ENCODE results near the gene ENO2.
A peak's percentile ranks its signal among the peaks of the same experiment; 100 is the strongest.

ENO2 gene

DNA sequence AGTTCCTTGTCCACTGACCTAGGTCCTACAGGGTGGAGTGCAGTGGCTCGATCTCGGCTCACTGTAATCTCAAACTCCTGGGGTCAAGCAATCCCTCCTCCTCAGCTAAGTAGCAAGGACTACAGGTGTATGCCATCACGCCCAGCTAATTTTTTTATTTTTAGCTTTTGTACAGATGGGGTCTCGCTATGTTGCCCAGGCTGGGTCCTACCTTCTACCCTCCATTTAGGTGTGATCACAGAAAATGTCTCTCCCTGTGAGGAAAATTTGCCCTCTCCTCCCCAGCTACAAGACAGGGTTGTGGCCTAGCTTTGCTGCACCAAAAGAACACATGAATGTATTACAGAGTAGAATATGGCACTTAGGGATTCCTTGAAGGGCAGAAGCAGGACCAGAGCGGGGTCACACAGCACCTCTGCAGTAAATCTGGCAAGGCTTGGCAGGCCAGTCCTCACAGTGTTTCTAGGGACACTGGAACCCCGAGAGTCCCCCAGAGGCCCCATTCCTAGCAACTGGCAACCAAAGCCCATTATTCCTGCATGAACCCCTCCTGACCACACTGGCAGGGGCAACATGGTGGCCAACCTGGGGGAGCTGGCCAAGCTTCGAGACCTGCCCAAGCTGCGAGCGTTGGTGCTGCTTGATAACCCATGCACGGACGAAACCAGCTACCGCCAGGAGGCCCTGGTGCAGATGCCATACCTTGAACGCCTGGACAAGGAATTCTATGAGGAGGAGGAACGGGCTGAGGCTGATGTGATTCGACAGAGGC, 2.0 kb upstream of the ENO2 start:
- Mint-ChIP-seq H3K27ac (peak overlapping the region; percentile 76 to 97), H3K36me3 (ENCODE audit: insufficient read depth) (peaks cover 27% of the 10 kb centered on the region), H3K27me3 (no peaks in the 10 kb centered on the region), H3K4me1 (ENCODE audit: low read depth in 2 of 2) (peaks cover 33 to 34% of the 10 kb centered on the region in 2 donors), H3K4me3 (peak overlapping the region; percentile 92 to 99), H3K9me3 (no peaks in the 10 kb centered on the region)
- ATAC-seq (replicated peaks), result no peak
- no peak for DNase-seq

DNA sequence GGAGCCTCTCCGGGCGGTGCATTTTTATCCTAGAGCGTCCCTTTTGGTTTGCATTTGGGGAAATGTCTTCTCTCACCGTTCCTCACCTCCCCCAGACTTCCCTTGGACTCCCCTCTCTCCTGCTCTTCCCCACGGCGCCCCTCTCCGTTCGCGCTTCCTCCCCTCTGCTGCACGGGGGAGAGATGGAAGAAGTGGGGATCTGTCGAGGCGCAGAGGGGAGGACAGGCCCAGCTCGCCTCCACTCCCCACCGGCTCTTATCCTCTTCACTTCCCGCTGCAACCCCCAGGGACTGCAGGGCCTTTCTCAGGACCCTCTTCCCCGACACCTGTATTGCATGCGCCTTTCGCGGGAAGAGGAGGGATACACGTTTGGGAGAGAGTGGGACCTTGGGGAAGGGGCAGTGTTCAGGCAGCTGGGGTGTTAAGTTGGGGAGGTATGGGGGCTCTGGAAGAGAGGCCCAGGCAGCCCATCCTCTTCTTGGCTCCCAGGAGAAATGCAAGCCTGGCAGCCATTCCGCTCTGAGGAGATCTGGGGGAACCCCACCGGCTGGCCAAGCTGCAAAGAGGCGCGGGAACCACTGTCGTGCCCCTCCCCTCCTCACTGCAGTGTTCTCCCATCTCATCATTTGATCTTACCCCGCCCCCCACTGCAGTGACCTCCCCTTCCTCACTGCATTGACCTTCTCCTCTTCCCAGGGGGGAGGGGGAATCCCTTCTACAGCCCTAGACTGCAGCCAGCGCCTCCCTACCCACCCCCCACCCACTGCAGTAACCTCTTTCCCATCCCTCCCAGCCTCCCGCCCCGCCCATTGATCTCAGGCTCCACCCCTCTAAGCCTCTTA, 788 bp downstream of the ENO2 start:
- H3K4me1 Mint-ChIP-seq (ENCODE audit: low read depth in 2 of 2), result peaks cover 34 to 36% of the 10 kb centered on the region in 2 donors
- no peaks in the 10 kb centered on the region for H3K27me3 Mint-ChIP-seq
- ATAC-seq (replicated peaks), result no peak
- H3K36me3 Mint-ChIP-seq (ENCODE audit: insufficient read depth), result peaks cover 40% of the 10 kb centered on the region
- H3K9me3 Mint-ChIP-seq, result no peaks in the 10 kb centered on the region
- DNase-seq, result no peak
- H3K27ac Mint-ChIP-seq, result peak overlapping the region; percentile 76 to 97
- H3K4me3 Mint-ChIP-seq, result peak overlapping the region; percentile 92 to 99

DNA sequence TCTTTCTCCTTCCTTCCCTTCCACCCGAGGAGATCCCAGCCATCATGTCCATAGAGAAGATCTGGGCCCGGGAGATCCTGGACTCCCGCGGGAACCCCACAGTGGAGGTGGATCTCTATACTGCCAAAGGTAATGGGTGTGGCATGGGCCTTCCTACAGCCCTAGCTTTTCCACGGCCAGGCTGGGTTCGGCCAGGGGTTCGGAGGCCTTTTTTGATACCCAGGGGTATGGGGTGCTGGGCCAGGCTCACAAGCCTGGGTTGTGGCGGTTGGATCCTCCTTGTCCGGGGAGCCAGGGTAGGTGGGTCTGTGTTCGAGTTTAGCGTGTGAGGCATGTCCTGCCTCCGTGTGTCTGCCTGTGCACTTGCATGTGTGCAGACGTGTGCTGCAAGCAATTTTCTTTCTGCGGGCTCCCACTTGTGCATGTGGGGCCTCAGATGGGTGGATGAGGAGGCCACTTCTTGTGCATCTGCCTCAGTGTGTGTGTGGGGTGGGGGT, 1.5 kb downstream of the ENO2 start:
- Mint-ChIP-seq H3K4me3 (peak overlapping the region; percentile 92 to 99), H3K4me1 (ENCODE audit: low read depth in 2 of 2) (peaks cover 34 to 36% of the 10 kb centered on the region in 2 donors), H3K27ac (peak overlapping the region; percentile 76 to 97), H3K9me3 (no peaks in the 10 kb centered on the region), H3K36me3 (ENCODE audit: insufficient read depth) (peaks cover 41% of the 10 kb centered on the region), H3K27me3 (no peaks in the 10 kb centered on the region)
- ATAC-seq (replicated peaks) (no peak), DNase-seq (no peak)

DNA sequence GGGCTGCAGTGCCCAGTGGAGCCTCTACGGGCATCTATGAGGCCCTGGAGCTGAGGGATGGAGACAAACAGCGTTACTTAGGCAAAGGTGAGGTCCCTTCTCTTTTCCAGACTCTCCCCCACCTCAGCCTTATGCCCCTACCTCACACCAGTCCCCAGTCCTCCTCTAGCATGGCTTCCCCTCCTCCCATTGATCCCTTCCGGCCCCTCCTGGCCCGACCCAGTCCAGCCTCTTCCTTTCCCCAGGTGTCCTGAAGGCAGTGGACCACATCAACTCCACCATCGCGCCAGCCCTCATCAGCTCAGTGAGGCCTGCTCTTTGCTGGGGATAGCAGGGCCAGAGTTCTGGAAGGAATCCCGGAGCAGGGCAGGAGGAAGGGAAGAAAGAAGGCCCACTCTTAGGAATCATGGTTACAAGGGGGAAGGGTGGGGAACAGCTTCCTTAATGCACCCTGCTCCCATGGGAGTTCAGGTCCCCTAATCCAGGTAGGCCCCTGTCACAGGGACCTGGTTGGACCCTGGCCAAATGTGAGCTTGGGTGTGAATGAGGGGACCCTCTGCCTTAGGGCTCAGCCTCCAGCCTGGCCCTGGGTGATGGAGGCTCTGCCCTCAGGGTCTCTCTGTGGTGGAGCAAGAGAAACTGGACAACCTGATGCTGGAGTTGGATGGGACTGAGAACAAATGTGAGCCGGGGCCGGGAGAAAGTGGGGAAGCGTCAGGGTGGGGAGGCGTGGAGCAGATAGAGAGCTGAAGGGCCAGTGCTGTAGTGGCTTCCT, 2.2 kb downstream of the ENO2 start:
- Mint-ChIP-seq H3K4me3 (peak overlapping the region; percentile 92 to 99), H3K4me1 (ENCODE audit: low read depth in 2 of 2) (peaks cover 34 to 36% of the 10 kb centered on the region in 2 donors), H3K36me3 (ENCODE audit: insufficient read depth) (peaks cover 41% of the 10 kb centered on the region), H3K27ac (peak overlapping the region; percentile 76 to 97), H3K9me3 (no peaks in the 10 kb centered on the region), H3K27me3 (no peaks in the 10 kb centered on the region)
- DNase-seq (no peak), ATAC-seq (replicated peaks) (no peak)

DNA sequence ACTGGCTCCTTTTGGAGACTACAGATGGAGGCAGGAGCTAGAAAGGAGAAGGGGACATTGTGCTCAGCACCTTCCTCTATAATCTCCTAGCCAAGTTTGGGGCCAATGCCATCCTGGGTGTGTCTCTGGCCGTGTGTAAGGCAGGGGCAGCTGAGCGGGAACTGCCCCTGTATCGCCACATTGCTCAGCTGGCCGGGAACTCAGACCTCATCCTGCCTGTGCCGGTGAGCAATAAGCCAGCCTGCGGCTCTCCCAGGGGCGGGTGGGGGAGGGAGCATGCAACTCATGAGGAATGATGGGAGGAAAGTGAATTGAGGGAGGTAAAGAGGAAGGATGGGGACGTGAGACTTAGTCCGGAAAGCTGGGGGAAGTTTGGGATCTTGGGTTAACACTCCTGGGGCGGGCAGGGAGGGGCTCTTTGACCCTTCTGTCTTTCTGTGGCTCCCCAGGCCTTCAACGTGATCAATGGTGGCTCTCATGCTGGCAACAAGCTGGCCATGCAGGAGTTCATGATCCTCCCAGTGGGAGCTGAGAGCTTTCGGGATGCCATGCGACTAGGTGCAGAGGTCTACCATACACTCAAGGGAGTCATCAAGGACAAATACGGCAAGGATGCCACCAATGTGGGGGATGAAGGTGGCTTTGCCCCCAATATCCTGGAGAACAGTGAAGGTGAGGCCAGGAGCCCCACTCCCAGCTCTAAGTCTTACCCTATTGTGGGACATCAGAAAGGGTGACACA, 3.3 kb downstream of the ENO2 start:
- no peak for DNase-seq
- Mint-ChIP-seq H3K36me3 (ENCODE audit: insufficient read depth) (peaks cover 40% of the 10 kb centered on the region), H3K4me1 (ENCODE audit: low read depth in 2 of 2) (peaks cover 32 to 34% of the 10 kb centered on the region in 2 donors), H3K27ac (no peak overlapping the region), H3K27me3 (no peaks in the 10 kb centered on the region), H3K4me3 (no peak overlapping the region), H3K9me3 (no peaks in the 10 kb centered on the region)
- no peak for ATAC-seq (replicated peaks)

DNA sequence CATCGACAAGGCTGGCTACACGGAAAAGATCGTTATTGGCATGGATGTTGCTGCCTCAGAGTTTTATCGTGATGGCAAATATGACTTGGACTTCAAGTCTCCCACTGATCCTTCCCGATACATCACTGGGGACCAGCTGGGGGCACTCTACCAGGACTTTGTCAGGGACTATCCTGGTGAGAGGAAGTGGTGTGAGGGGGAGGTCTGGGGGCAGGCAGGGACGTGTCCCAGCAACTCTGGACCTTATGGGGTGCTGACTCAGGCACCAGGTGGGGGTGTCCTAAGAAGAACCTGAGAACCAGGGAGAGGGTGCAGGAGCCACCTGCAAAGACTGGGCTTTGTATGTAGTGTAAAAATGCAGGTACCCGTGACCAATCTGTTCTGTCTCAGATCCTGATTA, 5.2 kb downstream of the ENO2 start:
- Mint-ChIP-seq H3K4me3 (no peak overlapping the region), H3K4me1 (ENCODE audit: low read depth in 2 of 2) (peaks cover 23 to 30% of the 10 kb centered on the region in 2 donors), H3K27ac (peak overlapping the region in 1 of 2 donors; percentile 70), H3K27me3 (no peaks in the 10 kb centered on the region), H3K36me3 (ENCODE audit: insufficient read depth) (peaks cover 33% of the 10 kb centered on the region), H3K9me3 (no peaks in the 10 kb centered on the region)
- DNase-seq (no peak), ATAC-seq (replicated peaks) (no peak)

DNA sequence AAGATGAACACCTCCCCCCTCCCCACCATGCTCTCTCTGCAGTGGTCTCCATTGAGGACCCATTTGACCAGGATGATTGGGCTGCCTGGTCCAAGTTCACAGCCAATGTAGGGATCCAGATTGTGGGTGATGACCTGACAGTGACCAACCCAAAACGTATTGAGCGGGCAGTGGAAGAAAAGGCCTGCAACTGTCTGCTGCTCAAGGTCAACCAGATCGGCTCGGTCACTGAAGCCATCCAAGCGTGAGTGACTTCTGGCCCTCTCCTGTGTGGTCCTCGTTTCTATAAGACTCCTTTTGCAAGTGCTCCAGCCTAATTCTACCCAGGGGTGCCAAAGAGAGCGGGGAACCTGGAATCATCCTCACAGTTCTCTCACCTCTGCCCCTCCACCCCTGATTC, 7.2 kb downstream of the ENO2 start:
- no peak for DNase-seq
- Mint-ChIP-seq H3K4me3 (no peak overlapping the region), H3K36me3 (ENCODE audit: insufficient read depth) (peaks cover 30% of the 10 kb centered on the region), H3K27me3 (no peaks in the 10 kb centered on the region), H3K9me3 (no peaks in the 10 kb centered on the region), H3K27ac (peak overlapping the region in 1 of 2 donors; percentile 38), H3K4me1 (ENCODE audit: low read depth in 2 of 2) (peaks cover 15% of the 10 kb centered on the region in 2 donors)
- ATAC-seq (replicated peaks), result no peak

DNA sequence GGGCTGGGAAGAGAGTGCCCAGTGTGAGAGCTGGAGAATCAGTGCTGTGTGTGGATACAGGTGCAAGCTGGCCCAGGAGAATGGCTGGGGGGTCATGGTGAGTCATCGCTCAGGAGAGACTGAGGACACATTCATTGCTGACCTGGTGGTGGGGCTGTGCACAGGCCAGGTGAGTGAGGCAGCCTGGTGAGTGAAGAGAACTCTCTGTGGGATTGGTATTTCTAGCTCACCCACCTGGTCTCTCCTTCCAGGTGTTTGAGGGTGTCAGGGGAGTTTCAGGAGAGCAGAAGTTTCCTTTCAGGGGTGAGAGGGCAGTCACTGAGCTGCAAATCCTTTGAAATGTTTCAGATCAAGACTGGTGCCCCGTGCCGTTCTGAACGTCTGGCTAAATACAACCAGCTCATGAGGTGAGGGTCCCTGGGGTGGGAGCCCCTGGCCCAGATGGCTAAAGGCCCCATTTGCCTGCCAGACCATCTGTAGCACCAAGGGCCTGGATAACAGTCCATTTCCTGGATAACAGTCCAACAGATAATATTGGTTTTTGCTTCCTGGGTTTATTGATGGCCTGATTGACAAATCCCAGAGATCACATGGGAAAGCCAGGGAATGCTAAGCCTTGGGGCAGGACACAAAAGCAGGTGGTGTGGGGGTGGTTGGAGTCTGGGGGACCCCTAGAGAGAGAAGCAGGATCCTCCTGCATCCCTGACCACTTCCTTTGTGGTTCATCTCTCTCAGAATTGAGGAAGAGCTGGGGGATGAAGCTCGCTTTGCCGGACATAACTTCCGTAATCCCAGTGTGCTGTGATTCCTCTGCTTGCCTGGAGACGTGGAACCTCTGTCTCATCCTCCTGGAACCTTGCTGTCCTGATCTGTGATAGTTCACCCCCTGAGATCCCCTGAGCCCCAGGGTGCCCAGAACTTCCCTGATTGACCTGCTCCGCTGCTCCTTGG, 7.9 kb downstream of the ENO2 start:
- ATAC-seq (replicated peaks), result no peak
- Mint-ChIP-seq H3K36me3 (ENCODE audit: insufficient read depth) (peaks cover 30% of the 10 kb centered on the region), H3K4me3 (no peak overlapping the region), H3K4me1 (ENCODE audit: low read depth in 2 of 2) (peaks cover 14 to 22% of the 10 kb centered on the region in 2 donors), H3K9me3 (no peaks in the 10 kb centered on the region), H3K27me3 (no peaks in the 10 kb centered on the region), H3K27ac (peak overlapping the region in 1 of 2 donors; percentile 38)
- no peak for DNase-seq

DNA sequence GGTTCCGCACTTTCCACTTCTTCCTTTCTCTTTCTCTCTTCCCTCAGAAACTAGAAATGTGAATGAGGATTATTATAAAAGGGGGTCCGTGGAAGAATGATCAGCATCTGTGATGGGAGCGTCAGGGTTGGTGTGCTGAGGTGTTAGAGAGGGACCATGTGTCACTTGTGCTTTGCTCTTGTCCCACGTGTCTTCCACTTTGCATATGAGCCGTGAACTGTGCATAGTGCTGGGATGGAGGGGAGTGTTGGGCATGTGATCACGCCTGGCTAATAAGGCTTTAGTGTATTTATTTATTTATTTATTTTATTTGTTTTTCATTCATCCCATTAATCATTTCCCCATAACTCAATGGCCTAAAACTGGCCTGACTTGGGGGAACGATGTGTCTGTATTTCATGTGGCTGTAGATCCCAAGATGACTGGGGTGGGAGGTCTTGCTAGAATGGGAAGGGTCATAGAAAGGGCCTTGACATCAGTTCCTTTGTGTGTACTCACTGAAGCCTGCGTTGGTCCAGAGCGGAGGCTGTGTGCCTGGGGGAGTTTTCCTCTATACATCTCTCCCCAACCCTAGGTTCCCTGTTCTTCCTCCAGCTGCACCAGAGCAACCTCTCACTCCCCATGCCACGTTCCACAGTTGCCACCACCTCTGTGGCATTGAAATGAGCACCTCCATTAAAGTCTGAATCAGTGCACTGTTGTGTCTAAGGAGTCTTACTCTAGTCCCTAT, 8.8 kb downstream of the ENO2 start:
- DNase-seq (no peak), ATAC-seq (replicated peaks) (no peak)
- no peak overlapping the region for H3K4me3 Mint-ChIP-seq
- H3K9me3 Mint-ChIP-seq, result no peaks in the 10 kb centered on the region
- peaks cover 14 to 23% of the 10 kb centered on the region in 2 donors for H3K4me1 Mint-ChIP-seq (ENCODE audit: low read depth in 2 of 2)
- H3K27ac Mint-ChIP-seq, result peak overlapping the region in 1 of 2 donors; percentile 16
- H3K27me3 Mint-ChIP-seq, result no peaks in the 10 kb centered on the region
- peaks cover 31% of the 10 kb centered on the region for H3K36me3 Mint-ChIP-seq (ENCODE audit: insufficient read depth)

DNA sequence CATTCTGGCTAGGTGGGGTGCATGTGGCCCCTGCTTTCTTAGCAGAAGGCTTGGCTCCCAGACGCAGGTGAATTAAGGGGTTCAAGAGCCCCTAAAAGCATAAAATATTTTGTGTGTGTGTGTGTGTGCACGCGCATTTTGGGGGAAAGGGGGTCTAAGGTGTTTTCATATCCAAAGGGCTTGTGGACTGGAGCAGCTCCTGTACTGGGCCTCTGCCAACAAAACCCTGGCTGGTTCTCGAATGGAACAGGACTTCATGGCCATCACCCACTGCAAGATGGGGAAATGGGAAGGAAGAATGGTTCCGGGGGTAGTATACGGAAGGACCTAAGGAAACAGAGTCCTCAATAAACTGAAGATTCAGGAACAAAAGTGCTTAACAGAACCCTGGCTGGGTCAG, 9.5 kb downstream of the ENO2 start:
- DNase-seq, result no peak
- no peaks in the 10 kb centered on the region for H3K9me3 Mint-ChIP-seq
- H3K27ac Mint-ChIP-seq, result peak overlapping the region; percentile 82 to 91
- H3K27me3 Mint-ChIP-seq, result no peaks in the 10 kb centered on the region
- H3K4me3 Mint-ChIP-seq, result no peak overlapping the region
- peaks cover 18 to 28% of the 10 kb centered on the region in 2 donors for H3K4me1 Mint-ChIP-seq (ENCODE audit: low read depth in 2 of 2)
- peaks cover 30% of the 10 kb centered on the region for H3K36me3 Mint-ChIP-seq (ENCODE audit: insufficient read depth)
- ATAC-seq (replicated peaks), result no peak

DNA sequence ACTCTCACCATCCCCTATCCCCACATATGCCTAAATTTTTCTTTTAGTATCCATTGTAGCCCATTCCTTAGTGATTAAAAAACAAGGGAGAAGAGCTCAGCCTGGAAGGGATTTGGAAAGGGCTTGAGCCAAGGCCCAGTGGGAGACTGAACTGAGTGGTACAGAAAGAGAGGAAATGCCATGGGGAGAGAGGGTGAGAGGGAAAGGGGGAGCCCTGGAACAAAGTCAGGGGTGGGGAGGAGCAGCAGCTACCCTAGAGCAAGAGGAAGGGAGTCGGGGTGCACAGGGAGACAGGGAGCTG, 10.8 kb downstream of the ENO2 start:
- no peak for DNase-seq
- Mint-ChIP-seq H3K27me3 (no peaks in the 10 kb centered on the region), H3K27ac (peak overlapping the region; percentile 82 to 91), H3K4me1 (ENCODE audit: low read depth in 2 of 2) (peaks cover 26 to 34% of the 10 kb centered on the region in 2 donors), H3K9me3 (no peaks in the 10 kb centered on the region), H3K36me3 (ENCODE audit: insufficient read depth) (peaks cover 24% of the 10 kb centered on the region), H3K4me3 (peak overlapping the region; percentile 19 to 46)
- ATAC-seq (replicated peaks), result no peak
